Esophagus (tissue), 2 donors: Measurements from ENCODE around the gene RBM10. TPM values are rescaled to one million over a fixed set of nuclear protein-coding genes. Genes with fewer than 3 reads are reported as not detected.
"Not testable (repeated sequence)": the region's sequence is repeated elsewhere in the genome, so short reads cannot be mapped to it uniquely, and the experiment has no call there.

ENCODE experiments used
- H3K27ac ChIP-seq, 2 donors: one replicate each; pipeline ENCODE4 v1.5.1; 2013; ENCODE audit warnings: low read depth in 2 of 2, mild to moderate bottlenecking in 2 of 2, inconsistent platforms in 1 of 2, low read length in 1 of 2, moderate library complexity in 1 of 2
- H3K27me3 ChIP-seq, 2 donors: one replicate each; pipeline ENCODE4 v1.6.1; 2013; ENCODE audit warnings: low read length in 2 of 2, control low read depth in 1 of 2, mild to moderate bottlenecking in 1 of 2; ENCODE audit not compliant: insufficient read depth in 2 of 2, control insufficient read depth in 1 of 2
- H3K36me3 ChIP-seq, 2 donors: one replicate each; pipeline ENCODE4 v1.6.1; 2013; ENCODE audit warnings: low read length in 1 of 2; ENCODE audit not compliant: control insufficient read depth in 2 of 2, insufficient read depth in 2 of 2
- H3K4me1 ChIP-seq, 2 donors: one replicate each; pipeline ENCODE4 v1.6.1; 2013; ENCODE audit warnings: low read length in 1 of 2; ENCODE audit not compliant: control insufficient read depth in 2 of 2, insufficient read depth in 2 of 2
- H3K4me3 ChIP-seq, 2 donors: one replicate each; pipeline ENCODE4 v1.5.1; 2013; ENCODE audit warnings: low read length in 2 of 2, mild to moderate bottlenecking in 2 of 2, low read depth in 1 of 2, moderate library complexity in 1 of 2
- H3K9me3 ChIP-seq, 2 donors: one replicate each; pipeline ENCODE4 v1.6.1; 2013; ENCODE audit warnings: mild to moderate bottlenecking in 2 of 2, low read depth in 1 of 2, low read length in 1 of 2, moderate library complexity in 1 of 2; ENCODE audit not compliant: control insufficient read depth in 2 of 2, insufficient read depth in 1 of 2
- WGBS, 2 donors: extraction: QIAGEN DNeasy Blood & Tissue Kit; methylation state at CpG; one replicate each; pipeline ENCODE4 v1.1.7; 2013; 5-methylcytosine and 5-hydroxymethylcytosine counted together
- polyA plus RNA-seq, 2 donors: library from polyadenylated mRNA; stranded (reverse); fragments of 200-250 nt; gene quantifications; one replicate each; pipeline ENCODE4 v1.2.3, GENCODE V29; 2013
- donor health status: healthy with polysubstance abuse.
- donor health status: Bipolar disorder and iron deficiency.

RBM10 gene
- polyA plus RNA-seq, 2 donors: 24.8 to 35.7 TPM

DNA sequence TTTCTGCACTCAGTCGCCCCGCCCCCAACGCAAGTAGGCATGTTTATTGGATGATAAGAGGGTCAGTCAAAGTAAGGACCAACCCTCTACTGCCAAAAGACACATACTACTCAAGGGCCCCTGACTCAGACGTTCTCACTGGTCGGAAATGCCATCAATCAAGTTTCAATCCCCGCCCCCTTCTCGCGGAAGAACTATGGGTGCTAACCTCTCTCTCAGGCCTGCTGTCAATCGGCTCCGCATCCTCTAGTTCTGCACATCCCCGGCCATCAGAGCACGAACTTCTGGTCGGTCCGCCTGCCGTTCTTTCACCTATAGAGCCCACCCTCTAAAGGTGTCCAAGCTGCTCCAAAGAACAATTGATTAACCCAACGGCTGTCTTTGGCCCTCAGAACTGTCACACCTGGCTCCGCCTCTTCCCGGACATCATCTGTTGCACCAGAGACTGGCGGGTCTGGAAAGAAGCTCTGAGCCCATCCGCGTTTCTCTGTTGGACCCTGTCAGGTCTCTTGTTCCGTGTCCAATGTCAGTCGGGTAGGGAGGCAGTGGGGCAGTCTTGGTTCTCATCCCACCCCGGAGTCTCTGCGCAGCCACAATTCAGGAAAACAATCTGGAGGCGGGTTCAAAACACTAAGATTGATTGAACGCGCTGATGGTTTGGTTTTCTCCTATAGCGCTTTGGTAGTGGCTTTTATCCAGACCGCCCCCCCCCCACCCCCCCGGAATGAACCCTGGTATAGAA, 15.7 kb upstream of the RBM10 start:
- H3K4me3 ChIP-seq: peak overlapping the region; percentile 66 to 71
- H3K4me1 ChIP-seq: no peaks in the 10 kb centered on the region
- 0 to 28% methylated on average over 31 of the region's 31 CpGs for WGBS, 2 donors

DNA sequence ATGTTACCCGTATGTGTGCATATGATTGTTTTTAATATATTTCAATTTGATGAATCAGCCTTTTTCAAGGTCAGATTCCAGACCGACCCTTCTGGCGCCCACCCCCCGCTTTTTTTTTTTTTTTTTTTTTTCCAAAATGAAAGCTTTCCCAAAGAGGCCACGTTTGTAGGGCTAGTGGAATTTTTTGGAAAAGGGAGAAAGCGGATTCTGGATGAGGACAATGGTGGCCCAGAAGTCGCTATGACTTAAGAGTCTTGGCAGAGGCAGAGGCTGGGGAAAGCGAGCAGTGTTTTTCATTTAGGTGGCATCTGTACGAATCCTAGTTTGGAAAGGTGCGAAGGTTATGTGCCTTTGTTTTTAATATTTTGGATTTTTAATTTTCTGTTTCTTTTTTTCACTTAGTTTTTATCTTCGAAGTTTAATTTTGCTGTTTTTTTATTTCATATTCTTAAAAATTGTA, 15.1 kb upstream of the RBM10 start:
- Histone ChIP-seq H3K4me1 (no peaks in the 10 kb centered on the region), H3K9me3 (no peaks in the 10 kb centered on the region), H3K27ac (peak overlapping the region; percentile 8 to 71), H3K27me3 (no peaks in the 10 kb centered on the region), H3K4me3 (peak overlapping the region; percentile 66 to 71), H3K36me3 (no peaks in the 10 kb centered on the region)
- 15 to 29% methylated on average over 11 of the region's 11 CpGs for WGBS, 2 donors

More for the DNA sequence above, 15.7 kb upstream of the RBM10 start:
- Histone ChIP-seq H3K27ac (peak overlapping the region; percentile 71 to 90), H3K9me3 (no peaks in the 10 kb centered on the region), H3K36me3 (no peaks in the 10 kb centered on the region), H3K27me3 (no peaks in the 10 kb centered on the region)

DNA sequence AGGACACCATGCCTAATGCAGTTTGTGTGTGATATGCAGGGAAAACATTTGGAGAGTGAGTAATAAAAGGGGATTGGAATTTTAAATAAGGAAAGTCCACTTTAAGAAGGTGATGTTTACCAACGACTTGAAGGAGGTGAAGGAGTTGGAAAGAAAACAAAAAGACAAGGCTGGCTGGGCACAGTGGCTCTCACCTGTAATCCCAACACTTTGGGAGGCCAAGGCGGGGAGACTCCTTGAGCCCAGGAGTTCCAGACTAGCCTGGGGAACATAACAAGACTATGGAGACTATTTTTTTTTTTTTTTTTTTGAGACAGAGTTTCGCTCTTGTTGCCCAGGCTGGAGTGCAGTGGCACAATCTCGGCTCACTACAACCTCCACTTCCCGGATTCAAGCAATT, 11.5 kb upstream of the RBM10 start:
- Histone ChIP-seq H3K9me3 (no peaks in the 10 kb centered on the region), H3K27me3 (no peaks in the 10 kb centered on the region), H3K27ac (no peak overlapping the region), H3K4me3 (no peak overlapping the region), H3K36me3 (no peaks in the 10 kb centered on the region), H3K4me1 (no peaks in the 10 kb centered on the region)
- 61 to 83% methylated on average over 4 of the region's 5 CpGs for WGBS, 2 donors

DNA sequence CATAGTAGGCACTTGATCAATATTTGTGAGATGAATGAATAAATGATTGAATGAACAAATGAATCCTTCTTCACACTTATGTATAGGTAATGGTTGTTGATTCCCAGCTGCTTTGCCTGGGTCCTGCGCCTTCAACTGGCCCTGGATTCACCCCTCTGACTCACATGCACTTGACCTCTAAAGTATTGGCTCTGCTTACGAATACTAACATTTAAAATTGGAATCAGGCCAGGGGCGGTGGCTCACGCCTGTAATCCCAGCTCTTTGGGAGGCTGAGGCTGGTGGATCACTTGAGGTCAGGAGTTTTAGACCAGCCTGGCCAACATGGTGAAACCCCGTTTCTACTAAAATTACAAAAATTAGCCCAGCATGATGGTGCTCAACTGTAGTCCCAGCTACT, 9.4 kb upstream of the RBM10 start:
- not testable (repeated sequence) for H3K36me3 ChIP-seq, H3K4me1 ChIP-seq, H3K4me3 ChIP-seq, H3K27ac ChIP-seq, H3K27me3 ChIP-seq, H3K9me3 ChIP-seq
- 47 to 63% methylated on average over 5 of the region's 5 CpGs for WGBS, 2 donors

DNA sequence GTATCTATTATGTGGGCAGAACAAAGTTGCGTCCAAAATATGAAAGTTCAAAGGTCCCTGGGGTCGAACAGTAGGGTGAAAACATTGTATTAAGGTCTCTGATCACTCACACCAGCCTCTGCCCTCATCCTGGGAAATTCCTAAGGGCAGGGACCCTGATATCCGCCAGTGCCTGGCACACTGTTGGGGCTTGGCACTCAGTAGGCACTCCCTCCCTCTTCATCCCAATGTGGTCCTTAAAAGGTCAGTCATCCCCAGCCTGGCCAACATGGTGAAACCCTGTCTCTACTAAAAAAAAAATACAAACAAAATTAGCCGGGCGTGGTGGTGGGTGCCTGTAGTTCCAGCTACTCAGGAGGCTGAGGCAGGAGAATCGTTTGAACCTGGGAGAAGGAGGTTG, 6.8 kb upstream of the RBM10 start:
- no peak overlapping the region for H3K27ac ChIP-seq
- H3K36me3 ChIP-seq: peaks cover 0 to 9% of the 10 kb centered on the region in 2 donors
- peaks cover 0 to 4% of the 10 kb centered on the region in 2 donors for H3K27me3 ChIP-seq
- no peaks in the 10 kb centered on the region for H3K9me3 ChIP-seq
- H3K4me3 ChIP-seq: no peak overlapping the region
- no peaks in the 10 kb centered on the region for H3K4me1 ChIP-seq
- 75 to 85% methylated on average over 6 of the region's 6 CpGs for WGBS, 2 donors

DNA sequence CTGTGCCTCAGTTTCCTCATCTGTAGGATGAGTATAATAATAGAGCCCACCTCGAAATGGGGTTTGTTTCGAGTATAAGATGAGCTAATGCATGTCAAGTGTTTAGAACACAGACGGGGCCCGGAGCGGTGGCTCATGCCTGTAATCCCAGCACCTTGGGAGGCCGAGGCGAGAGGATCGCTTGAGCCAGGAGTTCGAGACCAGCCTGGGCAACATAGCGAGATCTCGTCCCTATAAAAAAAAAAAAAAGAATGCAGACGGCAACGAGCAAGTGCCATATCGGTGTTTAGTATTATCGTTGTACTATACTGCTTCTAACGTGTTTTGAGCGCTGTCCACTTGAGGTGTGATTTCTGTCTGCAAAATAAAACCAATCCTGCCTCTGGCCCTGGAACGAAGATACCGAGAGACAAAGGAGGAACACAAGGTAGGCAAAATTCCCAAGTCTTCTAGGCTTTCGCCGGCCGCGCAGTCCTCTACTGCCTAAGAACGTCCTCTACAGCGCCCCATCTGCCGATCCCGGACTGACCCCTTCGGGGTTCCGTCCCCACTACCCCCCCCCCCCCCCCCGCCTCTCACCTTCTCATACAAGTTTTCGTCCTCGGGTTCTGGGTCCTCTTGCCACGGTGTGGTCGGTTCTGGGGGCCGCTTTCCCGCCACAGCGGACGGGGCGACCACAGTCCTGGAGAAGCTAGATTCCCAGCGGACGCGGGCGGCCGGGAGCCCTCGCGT, 961 bp upstream of the RBM10 start:
- Histone ChIP-seq H3K9me3 (no peaks in the 10 kb centered on the region), H3K4me1 (peaks cover 0 to 6% of the 10 kb centered on the region in 2 donors), H3K36me3 (peaks cover 0 to 9% of the 10 kb centered on the region in 2 donors), H3K27ac (peak overlapping the region; percentile 97 to 98), H3K4me3 (peak overlapping the region; percentile 58 to 88), H3K27me3 (peaks cover 0 to 7% of the 10 kb centered on the region in 2 donors)
- WGBS, 2 donors: 2 to 36% methylated on average over 44 of the region's 46 CpGs

DNA sequence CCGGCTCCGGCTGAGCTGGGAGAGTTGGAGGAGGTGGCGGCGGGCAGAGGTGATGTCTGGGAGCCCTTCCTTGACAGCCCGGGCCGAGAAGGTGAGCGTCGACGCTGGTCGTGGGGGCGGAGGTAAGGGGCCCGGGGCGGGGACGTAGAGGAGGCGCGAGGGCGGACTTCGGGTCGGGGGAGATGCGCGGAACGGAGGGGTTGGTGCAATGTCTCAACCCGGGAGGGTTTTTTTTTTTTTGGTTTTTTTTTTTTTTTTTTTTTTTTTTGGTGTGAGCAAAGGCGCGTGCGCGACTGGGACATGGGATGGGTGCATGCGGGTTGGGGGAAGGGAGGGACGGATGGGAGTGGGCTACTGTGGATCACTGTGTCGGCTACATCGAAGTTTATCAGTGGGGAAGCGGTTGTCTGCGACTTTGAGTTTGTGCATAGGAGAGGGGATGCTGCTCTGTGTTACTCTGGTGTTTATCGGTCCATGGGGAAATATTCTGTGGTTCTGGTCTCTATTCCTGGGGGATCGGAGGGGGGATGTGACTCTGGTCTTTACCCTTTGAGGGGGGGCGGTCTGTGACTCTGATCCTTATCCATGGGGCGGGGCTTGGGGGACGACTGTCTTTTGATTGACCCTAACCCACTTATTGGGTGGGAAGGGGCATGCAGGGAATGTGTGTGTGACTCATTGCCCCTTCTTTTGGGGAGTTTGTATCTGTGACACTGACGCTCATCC, 537 bp downstream of the RBM10 start:
- Histone ChIP-seq H3K27ac (peak overlapping the region; percentile 97 to 98), H3K27me3 (peaks cover 0 to 3% of the 10 kb centered on the region in 2 donors), H3K4me1 (peaks cover 0 to 6% of the 10 kb centered on the region in 2 donors), H3K9me3 (no peaks in the 10 kb centered on the region), H3K36me3 (peaks cover 0 to 5% of the 10 kb centered on the region in 2 donors), H3K4me3 (peak overlapping the region; percentile 58 to 88)
- WGBS, 2 donors: 1 to 28% methylated on average over 37 to 39 of the region's 39 CpGs

DNA sequence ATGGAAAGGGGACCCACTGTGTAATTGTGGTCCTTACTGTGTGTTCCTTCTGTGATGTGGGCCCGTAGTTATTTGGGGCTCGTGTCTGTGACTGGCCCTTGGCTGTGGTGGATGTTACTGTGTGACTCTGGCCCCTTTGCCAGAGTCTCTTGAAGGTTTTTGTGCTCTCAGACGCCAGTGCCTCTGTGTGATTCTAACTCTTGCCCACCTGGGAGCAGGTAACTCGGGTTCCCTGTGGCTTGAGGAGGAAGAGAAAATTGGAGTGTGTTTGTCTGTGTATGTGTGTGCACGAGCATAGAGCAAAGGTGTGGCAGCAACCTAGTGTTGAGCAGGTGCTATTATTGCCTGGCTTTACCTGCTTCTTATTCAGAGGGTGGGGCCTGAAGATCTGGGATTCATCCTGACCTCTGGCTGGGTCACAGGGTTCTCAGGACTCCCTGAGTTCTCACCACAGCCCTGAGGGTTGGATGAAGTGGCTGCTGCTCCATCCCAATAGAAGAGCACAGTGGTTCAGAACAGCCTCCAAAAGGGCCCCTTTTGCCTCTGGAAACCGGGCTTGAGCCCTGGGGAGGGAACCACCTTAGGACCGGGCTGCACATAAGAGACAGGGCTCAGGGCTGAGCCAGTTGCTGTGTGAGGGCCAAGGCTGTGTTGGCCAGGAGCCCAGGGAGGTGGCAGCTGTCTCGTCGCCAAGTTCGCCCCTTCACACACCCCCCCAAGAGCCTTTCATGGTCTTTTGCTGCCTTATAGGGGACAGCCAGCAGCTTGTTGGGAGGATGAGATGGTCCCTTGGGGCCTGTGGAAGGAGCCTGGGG, 1.3 kb downstream of the RBM10 start:
- H3K4me1 ChIP-seq: peaks cover 0 to 6% of the 10 kb centered on the region in 2 donors
- H3K27ac ChIP-seq: peak overlapping the region; percentile 97 to 98
- H3K27me3 ChIP-seq: peaks cover 0 to 3% of the 10 kb centered on the region in 2 donors
- H3K9me3 ChIP-seq: no peaks in the 10 kb centered on the region
- peaks cover 0 to 5% of the 10 kb centered on the region in 2 donors for H3K36me3 ChIP-seq
- H3K4me3 ChIP-seq: peak overlapping the region; percentile 58 to 88
- 2 to 37% methylated on average over 10 of the region's 10 CpGs for WGBS, 2 donors
